ENCODE measurements around the gene PTGFR.

PTGFR gene

DNA sequence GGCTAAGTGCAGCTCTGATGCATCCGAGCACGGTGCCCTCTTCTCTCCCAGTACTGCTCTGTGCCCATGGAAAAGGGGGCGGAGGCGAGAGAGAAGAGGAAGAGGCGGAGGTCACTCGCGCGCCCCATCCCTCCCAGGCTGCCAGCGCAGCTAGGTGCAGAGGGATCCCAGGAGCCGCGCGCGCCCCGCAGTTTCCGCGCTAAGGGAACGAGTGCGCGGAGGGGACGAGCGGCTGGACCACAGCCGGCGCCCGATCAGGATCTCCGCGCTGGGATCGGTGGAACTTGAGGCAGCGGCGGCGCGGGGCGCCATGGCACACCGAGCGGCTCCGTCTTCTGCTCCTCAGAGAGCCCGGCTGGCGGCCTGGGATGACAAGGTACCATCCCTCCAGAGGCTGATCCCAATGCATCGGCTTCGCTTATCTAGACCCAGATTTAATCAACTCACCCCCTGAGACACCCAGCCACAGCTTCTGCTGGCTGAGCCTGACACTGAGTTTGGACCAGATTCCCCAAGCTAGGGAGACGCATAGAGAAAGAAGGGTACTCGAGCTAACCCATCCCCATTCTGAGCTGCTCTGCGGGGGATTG lies at the start of gene PTGFR:
PTGFR (plus strand) TSS at position 114 of the 590 bp plus-strand sequence. CDS start 1,770 bp downstream, outside the sequence.
- no peak for DNase-seq

DNA sequence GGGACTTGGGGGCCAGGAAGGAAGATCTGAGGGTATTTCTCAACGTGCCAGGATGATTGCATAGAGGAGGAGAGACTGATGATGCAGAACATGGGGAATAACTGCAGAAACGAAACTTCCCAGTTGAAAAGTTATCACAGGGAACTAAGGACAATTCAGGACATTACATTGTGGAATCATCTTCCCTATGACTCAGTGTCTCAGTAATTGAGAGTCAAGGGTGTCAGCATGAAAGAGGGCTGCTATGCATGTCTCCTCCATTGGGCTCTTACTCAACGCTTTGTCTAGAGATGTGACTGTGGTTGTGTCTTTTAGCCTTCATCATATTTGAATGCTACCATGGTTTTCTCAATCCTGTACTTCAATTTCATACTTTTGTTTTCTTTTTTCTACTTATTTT lies 48.9 kb upstream of the PTGFR start:
- no peak for DNase-seq

DNA sequence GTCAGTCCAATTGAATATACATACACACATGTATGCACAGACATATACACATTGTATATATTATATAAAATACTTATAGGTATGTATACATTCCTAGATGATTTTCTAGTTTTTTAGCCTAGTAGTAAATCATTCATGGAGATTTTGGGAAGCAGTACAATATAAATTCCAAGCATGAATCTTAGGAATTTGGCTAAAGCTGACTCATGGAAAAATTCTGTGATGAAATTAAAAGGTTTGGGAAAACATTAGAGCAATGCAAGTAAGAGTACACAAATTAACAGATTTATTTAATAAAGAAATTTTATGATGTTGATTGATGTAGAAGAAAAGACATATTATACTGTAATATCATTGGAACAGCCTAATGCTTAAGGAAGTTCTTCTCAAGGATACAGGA lies 43.7 kb upstream of the PTGFR start:
- no peak for DNase-seq

GRCh38 chr1:78464449-78464891 lies 26.3 kb upstream of the PTGFR start:
- no peak for DNase-seq

GRCh38 chr1:78465143-78465542 lies 25.6 kb upstream of the PTGFR start:
- no peak for DNase-seq

- no peak for DNase-seq
These were observed 22.3 kb upstream of the PTGFR start for GRCh38 chr1:78468521-78468920.

- no peak for DNase-seq
These were observed 21.2 kb upstream of the PTGFR start for GRCh38 chr1:78469576-78469975.

DNA sequence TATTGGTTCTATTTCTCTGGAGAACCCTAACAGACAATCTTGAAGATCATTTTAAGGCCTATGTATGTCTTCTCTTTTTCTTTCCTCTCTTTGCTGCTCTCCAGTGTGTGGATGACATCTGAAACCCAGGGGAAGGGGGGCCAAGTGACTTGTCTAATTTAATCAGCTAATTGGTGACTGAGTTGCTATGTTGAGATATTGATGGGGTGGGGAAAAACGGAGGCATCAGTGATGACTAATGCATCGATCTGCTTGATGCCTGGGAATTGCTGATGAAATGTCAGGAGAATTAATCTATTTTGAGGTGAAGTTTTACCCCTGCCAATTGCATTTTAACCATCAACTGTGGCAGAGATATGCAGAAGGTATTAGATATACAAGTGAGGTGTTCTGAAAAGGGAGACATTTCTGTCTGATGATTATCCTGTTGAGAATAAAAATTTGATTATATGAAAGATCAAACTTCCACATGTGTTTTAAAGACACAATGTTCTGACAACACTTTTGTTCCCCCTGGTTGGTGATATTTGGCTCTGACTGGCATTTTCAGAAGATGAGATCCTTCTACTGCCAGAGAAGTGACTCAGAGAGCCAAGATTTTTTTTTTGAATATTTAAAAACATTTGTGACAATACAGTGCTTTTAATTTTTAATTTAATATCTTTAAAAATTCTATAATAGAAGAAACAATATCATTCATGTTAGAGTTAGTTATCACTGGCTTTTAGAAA lies 18.7 kb upstream of the PTGFR start:
- DNase-seq = no peak

- DNase-seq = no peak
These were observed 17.8 kb upstream of the PTGFR start for GRCh38 chr1:78472851-78473496.

GRCh38 chr1:78474092-78474491 lies 16.7 kb upstream of the PTGFR start:
- DNase-seq = no peak

GRCh38 chr1:78475888-78476610 lies 14.7 kb upstream of the PTGFR start:
- DNase-seq = no peak

DNA sequence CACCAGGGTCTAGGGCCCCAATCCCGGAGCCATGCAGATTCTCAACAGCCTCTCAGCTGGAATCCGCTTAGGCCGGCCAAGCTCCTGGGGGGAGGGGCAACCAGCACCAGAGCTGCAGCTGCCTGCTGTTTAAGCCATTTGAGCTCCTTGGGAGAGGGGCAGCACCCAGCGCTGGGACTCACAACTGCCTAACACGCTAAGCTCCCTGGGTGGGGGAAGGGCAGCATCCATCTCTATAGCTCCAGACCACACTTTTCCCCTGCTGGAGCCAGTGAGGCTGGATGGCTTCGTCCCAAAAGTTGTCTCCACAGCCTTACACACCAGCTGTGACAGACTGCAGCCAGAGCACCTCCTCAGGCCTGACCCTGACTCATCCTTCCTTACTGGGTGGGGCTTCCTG lies 6.9 kb upstream of the PTGFR start:
- no peak for DNase-seq

- DNase-seq = no peak
These were observed 787 bp downstream of the PTGFR start for GRCh38 chr1:78491451-78492071.

- no peak for DNase-seq
These were observed 1.7 kb downstream of the PTGFR start for GRCh38 chr1:78492386-78492950.

GRCh38 chr1:78493451-78493850 lies 2.7 kb downstream of the PTGFR start:
- DNase-seq = no peak

DNA sequence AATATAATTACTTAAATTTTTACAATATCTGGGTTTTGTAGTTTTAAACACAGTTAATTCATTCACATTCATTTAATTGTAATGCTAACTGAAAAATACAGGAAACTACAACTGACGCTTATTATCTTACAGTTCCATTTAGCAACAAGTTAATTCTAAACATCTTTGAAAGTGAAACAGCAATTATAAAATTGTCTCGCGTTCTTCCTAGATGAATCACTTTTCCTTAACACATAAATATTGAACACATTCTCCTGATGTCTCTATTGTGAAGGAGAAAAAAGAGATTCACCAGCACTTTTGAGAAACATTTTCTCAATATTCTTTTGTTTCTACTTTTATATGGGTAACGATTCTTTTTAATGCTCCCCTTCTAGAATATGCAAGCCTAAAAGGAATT lies 6.4 kb downstream of the PTGFR start:
- DNase-seq = no peak

DNA sequence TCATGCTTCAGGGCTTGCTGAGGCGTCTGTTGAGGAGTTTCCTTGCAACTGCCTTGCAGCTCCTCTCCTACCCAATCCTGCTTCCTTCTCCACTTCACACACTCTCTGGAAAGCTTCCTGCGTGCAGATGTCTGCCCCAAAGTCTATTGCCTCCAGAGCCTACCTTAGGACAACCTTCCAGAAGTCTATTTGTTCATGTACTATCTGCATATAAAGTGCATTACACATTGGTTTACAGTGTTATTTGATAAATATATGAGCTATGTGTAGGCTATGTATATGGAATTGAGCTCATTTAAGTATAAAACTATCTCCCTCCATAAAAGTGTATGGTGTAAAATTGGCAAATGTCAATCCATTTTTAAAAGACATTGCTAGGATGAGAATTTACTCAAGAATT lies 9.8 kb downstream of the PTGFR start:
- DNase-seq = no peak

GRCh38 chr1:78501203-78501602 lies 10.4 kb downstream of the PTGFR start:
- DNase-seq = no peak

- DNase-seq = no peak
These were observed 20.6 kb downstream of the PTGFR start for GRCh38 chr1:78511334-78511733.

GRCh38 chr1:78516716-78517115 lies 25.9 kb downstream of the PTGFR start:
- DNase-seq = no peak

- no peak for DNase-seq
These were observed 28.7 kb downstream of the PTGFR start for GRCh38 chr1:78519446-78519845.

GRCh38 chr1:78520216-78520615 lies 29.4 kb downstream of the PTGFR start:
- DNase-seq = no peak

GRCh38 chr1:78520843-78521242 lies 30.1 kb downstream of the PTGFR start:
- DNase-seq = no peak

All from CD4-positive, alpha-beta T cell treated with Interleukin-17A for 4 hours (primary cell).